ENCODE data around the gene TNNI3K.

TNNI3K gene

GRCh38 chr1:74504933-74505512 lies 269.8 kb downstream of the TNNI3K start:
- no peak for DNase-seq

GRCh38 chr1:74505928-74506710 lies 270.9 kb downstream of the TNNI3K start:
- no peak for DNase-seq

- no peak for DNase-seq
Measured at GRCh38 chr1:74508449-74508848, 273.3 kb downstream of the TNNI3K start.

- DNase-seq, result no peak
Measured at GRCh38 chr1:74512170-74512915, 277.2 kb downstream of the TNNI3K start, which contains the start of gene LRRC53. Gene LRRC53, minus strand, starts transcription at chr1:74512611. Its CDS starts 29,262 bp downstream, at chr1:74483349.

GRCh38 chr1:74513411-74514300 lies 278.5 kb downstream of the TNNI3K start:
- DNase-seq, result no peak

- DNase-seq, result no peak
Measured at GRCh38 chr1:74517599-74518051, 282.4 kb downstream of the TNNI3K start.

- no peak for DNase-seq
Measured at GRCh38 chr1:74522148-74522547, 287.0 kb downstream of the TNNI3K start.

- DNase-seq, result no peak
Measured at GRCh38 chr1:74523873-74524480, 288.8 kb downstream of the TNNI3K start.

GRCh38 chr1:74526708-74527107 lies 291.5 kb downstream of the TNNI3K start:
- DNase-seq, result no peak

- no peak for DNase-seq
Measured at GRCh38 chr1:74528123-74528522, 292.9 kb downstream of the TNNI3K start.

GRCh38 chr1:74530892-74531291 lies 295.7 kb downstream of the TNNI3K start:
- no peak for DNase-seq

GRCh38 chr1:74531796-74532195 lies 296.6 kb downstream of the TNNI3K start:
- DNase-seq, result no peak

GRCh38 chr1:74534241-74534640 lies 299.1 kb downstream of the TNNI3K start:
- DNase-seq, result no peak

GRCh38 chr1:74545821-74546220 lies 310.6 kb downstream of the TNNI3K start:
- no peak for DNase-seq

- no peak for DNase-seq
Measured at GRCh38 chr1:74548961-74549750, 314.0 kb downstream of the TNNI3K start.

GRCh38 chr1:74549932-74550331 lies 314.7 kb downstream of the TNNI3K start:
- no peak for DNase-seq

- no peak for DNase-seq
Measured at GRCh38 chr1:74570797-74571492, 335.8 kb downstream of the TNNI3K start.

- no peak for DNase-seq
Measured at GRCh38 chr1:74571493-74571800, 336.3 kb downstream of the TNNI3K start.

- no peak for DNase-seq
Measured at GRCh38 chr1:74571891-74572290, 336.7 kb downstream of the TNNI3K start.

- DNase-seq, result no peak
Measured at GRCh38 chr1:74578101-74578500, 342.9 kb downstream of the TNNI3K start.

GRCh38 chr1:74579425-74579824 lies 344.2 kb downstream of the TNNI3K start:
- no peak for DNase-seq

Data from activated CD4-positive, alpha-beta T cell treated with anti-CD3 and anti-CD28 coated beads, Interleukin-2, amount 50 U/mL, for 1 hour (primary cell).